Neural crest cell (in vitro differentiated cells): ENCODE results near the gene PIEZO2. TPM values are rescaled to one million over a fixed set of nuclear protein-coding genes. Genes with fewer than 3 reads are reported as not detected.

Source experiments
- DNase-seq: peaks from one replicate; pipeline ENCODE4 v3.0.0; 2021; ENCODE audit warnings: low read depth, mixed read lengths, low spot score
- H3K27ac Mint-ChIP-seq: one replicate; pipeline ENCODE4 v1.8.0; 2021; ENCODE audit warnings: mild to moderate bottlenecking, mixed read lengths; ENCODE audit not compliant: unreplicated experiment
- H3K27me3 Mint-ChIP-seq: 2 replicates; pipeline ENCODE4 v1.8.0; 2021; ENCODE audit warnings: low read depth, mild to moderate bottlenecking, mixed read lengths
- H3K36me3 Mint-ChIP-seq: 2 replicates; pipeline ENCODE4 v1.8.0; 2021; ENCODE audit warnings: low read depth, mild to moderate bottlenecking, mixed read lengths
- H3K4me1 Mint-ChIP-seq: 2 replicates; pipeline ENCODE4 v1.8.0; 2021; ENCODE audit warnings: mixed read lengths
- H3K4me3 Mint-ChIP-seq: one replicate; pipeline ENCODE4 v1.8.0; 2021; ENCODE audit warnings: mild to moderate bottlenecking, mixed read lengths
- H3K9me3 Mint-ChIP-seq: 2 replicates; pipeline ENCODE4 v1.8.0; 2021; ENCODE audit warnings: mixed read lengths
- total RNA-seq: library from RNA; stranded (reverse); gene quantifications from 2 replicates; pipeline ENCODE4 v1.2.1, GENCODE V29; 2021
- TF ChIP-seq, protein P1 (sequence below): fragments of 200-600 bp; sonication (generic); conservative IDR thresholded peaks from 2 replicates; pipeline ENCODE4 v1.5.0; 2021; ENCODE audit warnings: antibody characterized with exemption, mild to moderate bottlenecking

PIEZO2 gene
- total RNA-seq, 1 donor from 2014 or later: 15.5 TPM

GRCh38 chr18:10789180-10789579, 360.2 kb downstream of the PIEZO2 start:
- peaks cover 4% of the 10 kb centered on the region for H3K36me3 Mint-ChIP-seq
- no peak for DNase-seq
- H3K4me3 Mint-ChIP-seq: no peak overlapping the region
- TF ChIP-seq, protein P1, sequence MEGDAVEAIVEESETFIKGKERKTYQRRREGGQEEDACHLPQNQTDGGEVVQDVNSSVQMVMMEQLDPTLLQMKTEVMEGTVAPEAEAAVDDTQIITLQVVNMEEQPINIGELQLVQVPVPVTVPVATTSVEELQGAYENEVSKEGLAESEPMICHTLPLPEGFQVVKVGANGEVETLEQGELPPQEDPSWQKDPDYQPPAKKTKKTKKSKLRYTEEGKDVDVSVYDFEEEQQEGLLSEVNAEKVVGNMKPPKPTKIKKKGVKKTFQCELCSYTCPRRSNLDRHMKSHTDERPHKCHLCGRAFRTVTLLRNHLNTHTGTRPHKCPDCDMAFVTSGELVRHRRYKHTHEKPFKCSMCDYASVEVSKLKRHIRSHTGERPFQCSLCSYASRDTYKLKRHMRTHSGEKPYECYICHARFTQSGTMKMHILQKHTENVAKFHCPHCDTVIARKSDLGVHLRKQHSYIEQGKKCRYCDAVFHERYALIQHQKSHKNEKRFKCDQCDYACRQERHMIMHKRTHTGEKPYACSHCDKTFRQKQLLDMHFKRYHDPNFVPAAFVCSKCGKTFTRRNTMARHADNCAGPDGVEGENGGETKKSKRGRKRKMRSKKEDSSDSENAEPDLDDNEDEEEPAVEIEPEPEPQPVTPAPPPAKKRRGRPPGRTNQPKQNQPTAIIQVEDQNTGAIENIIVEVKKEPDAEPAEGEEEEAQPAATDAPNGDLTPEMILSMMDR: no peak
- H3K27me3 Mint-ChIP-seq: no peaks in the 10 kb centered on the region
- no peaks in the 10 kb centered on the region for H3K4me1 Mint-ChIP-seq
- H3K9me3 Mint-ChIP-seq: no peaks in the 10 kb centered on the region
- no peak overlapping the region for H3K27ac Mint-ChIP-seq

- Mint-ChIP-seq H3K27ac (no peak overlapping the region), H3K4me1 (no peaks in the 10 kb centered on the region), H3K4me3 (no peak overlapping the region), H3K27me3 (no peaks in the 10 kb centered on the region), H3K9me3 (no peaks in the 10 kb centered on the region), H3K36me3 (peaks cover 4% of the 10 kb centered on the region)
- TF ChIP-seq, protein P1: peak; percentile 90
- peak; percentile 69 for DNase-seq
Observed at GRCh38 chr18:10787293-10787901, 362.0 kb downstream of the PIEZO2 start.

DNA sequence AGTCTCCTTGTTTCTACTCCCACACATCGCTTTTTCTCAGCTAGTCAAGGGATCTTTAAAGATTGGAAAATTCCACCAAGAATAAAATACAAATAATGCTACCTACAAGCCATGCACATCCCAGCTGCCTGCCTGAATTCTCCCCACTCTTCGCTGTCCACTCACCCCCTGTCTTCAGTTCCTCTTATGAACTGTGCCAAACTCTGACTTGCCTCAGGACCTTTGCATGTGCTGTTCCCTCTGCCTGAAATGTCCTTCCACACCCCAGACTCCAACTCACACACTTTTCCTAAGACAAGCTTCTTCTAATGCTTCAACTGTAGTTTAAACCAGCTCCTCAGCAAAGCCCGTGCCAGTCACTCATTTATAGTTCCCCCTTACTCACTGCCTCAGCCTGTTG, 363.6 kb downstream of the PIEZO2 start:
- no peaks in the 10 kb centered on the region for H3K27me3 Mint-ChIP-seq
- H3K9me3 Mint-ChIP-seq: no peaks in the 10 kb centered on the region
- peaks cover 4% of the 10 kb centered on the region for H3K36me3 Mint-ChIP-seq
- no peak overlapping the region for H3K27ac Mint-ChIP-seq
- TF ChIP-seq, protein P1: no peak
- H3K4me1 Mint-ChIP-seq: no peaks in the 10 kb centered on the region
- no peak for DNase-seq
- no peak overlapping the region for H3K4me3 Mint-ChIP-seq

DNA sequence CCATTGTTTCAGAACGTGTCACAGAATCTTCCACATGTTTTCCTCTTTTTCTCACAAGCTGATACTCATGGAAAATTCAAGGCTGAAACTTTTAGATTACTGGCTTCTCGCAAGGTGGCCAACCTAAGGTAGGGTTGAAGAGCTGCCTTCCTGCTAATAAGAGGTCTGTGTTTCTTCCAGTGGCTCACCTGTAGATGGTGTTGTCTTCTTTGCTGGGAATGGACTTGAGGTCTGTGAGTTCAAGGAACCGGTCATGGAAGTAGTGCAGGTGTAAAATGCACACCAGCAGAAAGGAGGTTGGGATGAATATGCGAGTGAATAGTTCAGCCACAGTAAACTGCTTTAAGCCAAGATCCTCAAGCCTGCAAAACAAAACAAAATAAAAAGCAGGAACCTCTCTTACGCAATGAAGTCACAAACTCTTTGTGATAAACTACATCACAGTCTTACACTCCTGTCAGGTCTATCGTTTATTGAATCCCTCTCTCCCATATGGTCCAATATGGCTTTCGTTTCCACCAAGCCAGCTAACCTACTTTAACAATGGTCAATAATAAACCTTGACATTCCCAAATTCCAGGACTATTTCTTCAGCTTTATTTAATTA, 364.7 kb downstream of the PIEZO2 start:
- DNase-seq: no peak
- H3K36me3 Mint-ChIP-seq: peaks cover 4% of the 10 kb centered on the region

GRCh38 chr18:10783941-10784340, 365.4 kb downstream of the PIEZO2 start:
- Mint-ChIP-seq H3K27ac (no peak overlapping the region), H3K4me1 (no peaks in the 10 kb centered on the region), H3K9me3 (no peaks in the 10 kb centered on the region), H3K27me3 (no peaks in the 10 kb centered on the region), H3K4me3 (no peak overlapping the region), H3K36me3 (peaks cover 4% of the 10 kb centered on the region)
- DNase-seq: no peak
- TF ChIP-seq, protein P1: no peak

More for the DNA sequence above, 364.7 kb downstream of the PIEZO2 start:
- Mint-ChIP-seq H3K27me3 (no peaks in the 10 kb centered on the region), H3K4me1 (no peaks in the 10 kb centered on the region), H3K27ac (no peak overlapping the region), H3K9me3 (no peaks in the 10 kb centered on the region), H3K4me3 (no peak overlapping the region)
- TF ChIP-seq, protein P1: no peak
